GM13977 (cell line): ENCODE results near the gene LYZL1.
"Not testable (repeated sequence)": the region's sequence is repeated elsewhere in the genome, so short reads cannot be mapped to it uniquely, and the experiment has no call there.

Experiments used
- DNase-seq: peaks from one replicate; pipeline ENCODE4 v3.0.0; 2012; ENCODE audit warnings: low spot score
- CTCF ChIP-seq: IDR thresholded peaks from 2 replicates; pipeline ENCODE4 v1.5.1; 2012; ENCODE audit warnings: mild to moderate bottlenecking, control low read depth; ENCODE audit not compliant: insufficient read depth; ENCODE audit errors: extremely low read depth, missing control alignments
- in situ Hi-C: fragments of 300-500 bp; cut with MboI; formaldehyde crosslinking; loops from one replicate; pipeline ENCODE4 v1.12.0; 2022; ENCODE audit warnings: low sequenced_read_pairs, low pct_unique_long_range_greater_than_20kb, mixed read lengths, inconsistent platforms; ENCODE audit not compliant: unreplicated experiment

The LYZL1 gene

GRCh38 chr10:29326886-29327745 lies 38.2 kb downstream of the LYZL1 start:
- DNase-seq: no peak
- in situ Hi-C loops: no loop called here
- no peak for TF ChIP-seq CTCF

DNA sequence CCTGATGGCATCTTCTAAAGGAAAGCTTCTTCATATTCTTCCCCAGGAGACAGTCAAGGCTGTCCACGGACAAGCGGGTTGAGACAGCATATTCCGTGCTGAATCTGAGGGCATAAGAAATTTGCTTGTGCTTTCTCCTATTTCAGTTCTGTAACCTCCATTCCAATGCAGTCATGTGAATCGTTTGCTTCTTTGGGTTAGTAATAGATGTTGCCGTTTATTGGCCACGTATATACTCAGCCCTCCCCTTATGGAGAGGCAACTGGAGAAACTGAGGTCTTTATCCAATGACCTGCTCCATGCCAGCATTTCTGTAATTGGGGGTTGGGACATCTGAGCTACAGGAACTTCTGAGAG lies 38.9 kb downstream of the LYZL1 start:
- no peak for DNase-seq
- in situ Hi-C loops: no loop called here

GRCh38 chr10:29328983-29329382 lies 40.1 kb downstream of the LYZL1 start:
- no peak for TF ChIP-seq CTCF
- no peak for DNase-seq
- in situ Hi-C loops: no loop called here

More for the DNA sequence above, 38.9 kb downstream of the LYZL1 start:
- no peak for TF ChIP-seq CTCF

DNA sequence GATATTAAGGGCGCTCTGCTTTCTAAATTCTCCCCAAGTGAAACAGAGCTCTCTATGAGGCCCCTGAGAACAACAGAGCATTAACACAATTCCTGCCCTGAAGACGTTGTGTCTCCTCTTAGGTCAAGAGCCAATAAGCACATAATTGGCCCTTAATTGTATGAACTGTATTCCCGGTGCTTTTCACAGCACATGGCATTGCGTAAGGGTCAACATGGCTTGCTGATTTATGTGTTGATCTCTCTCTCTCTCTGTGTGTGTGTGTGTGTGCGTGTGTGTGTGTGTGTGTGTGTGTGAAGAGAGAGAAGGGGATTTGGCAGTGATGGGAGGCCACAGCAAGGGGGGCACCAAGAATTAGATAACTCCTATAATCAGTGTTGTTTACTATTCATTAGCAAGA lies 40.5 kb downstream of the LYZL1 start:
- no peak for TF ChIP-seq CTCF
- in situ Hi-C loops: no loop called here
- no peak for DNase-seq

DNA sequence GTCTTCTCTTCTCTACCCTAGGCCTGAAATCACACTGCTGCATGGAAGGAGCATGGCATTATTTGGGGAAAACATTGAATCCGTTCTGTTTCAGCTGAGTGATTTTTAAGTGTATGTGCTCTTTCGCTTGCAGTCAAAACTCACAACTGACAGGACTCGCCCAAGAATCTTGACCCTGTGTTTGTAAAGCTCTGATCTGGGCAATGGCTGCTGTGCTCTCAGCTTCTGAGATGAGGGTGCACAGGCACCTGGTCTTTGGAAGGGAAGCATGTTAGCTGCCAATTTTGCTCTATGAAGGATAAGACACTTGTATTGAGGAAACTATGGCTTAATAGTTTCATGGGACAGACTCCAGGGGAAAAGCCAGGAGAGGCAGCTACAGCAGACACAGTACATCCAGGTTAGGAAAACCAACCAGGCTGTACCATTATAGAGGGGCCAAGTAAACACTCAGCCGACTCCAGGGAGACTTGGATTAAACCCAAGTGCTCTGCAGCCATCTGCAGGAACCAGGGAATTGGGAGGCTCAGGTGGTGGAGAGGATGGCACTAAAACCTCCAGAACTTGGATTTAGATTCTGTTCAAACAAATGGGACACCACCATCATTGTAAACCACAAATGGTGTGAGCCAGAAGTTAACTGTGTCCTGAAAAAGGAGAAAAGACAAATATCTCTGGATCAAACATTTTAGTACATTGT lies 43.3 kb downstream of the LYZL1 start:
- no peak for TF ChIP-seq CTCF
- in situ Hi-C loops: no loop called here
- no peak for DNase-seq

DNA sequence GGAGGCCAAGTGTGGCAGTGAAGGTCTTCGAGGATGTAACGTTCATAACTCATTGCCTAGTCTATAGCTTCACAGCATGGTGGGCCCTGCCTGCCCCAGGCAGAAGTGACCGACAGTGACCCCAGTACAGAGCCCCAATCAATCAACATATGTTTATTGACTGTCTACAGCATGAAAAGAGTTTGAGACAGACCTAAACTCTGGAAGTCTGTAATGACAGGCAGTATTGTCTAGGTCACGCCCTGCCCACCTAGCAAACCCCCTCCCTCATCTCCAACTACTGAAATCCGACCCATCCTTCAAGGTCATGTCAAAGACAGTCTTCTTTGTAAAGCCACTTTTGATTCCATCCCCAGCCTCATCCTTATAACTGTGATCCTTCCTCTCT lies 43.9 kb downstream of the LYZL1 start:
- DNase-seq: no peak
- in situ Hi-C loops: no loop called here
- no peak for TF ChIP-seq CTCF

- in situ Hi-C loops, DNase-seq: not testable (repeated sequence)
Measured at GRCh38 chr10:29337526-29337925, 48.7 kb downstream of the LYZL1 start.
